Ovary (tissue), 9 donors: ENCODE results near the gene PBRM1. TPM values are rescaled to one million over a fixed set of nuclear protein-coding genes. Genes with fewer than 3 reads are reported as not detected.

Experiments
- DNase-seq, 5 donors: peaks; one replicate each; pipeline ENCODE4 v3.0.0-alpha.2; 2019 to 2020
- H3K27ac ChIP-seq, 2 donors: fragments of 200-600 bp; one replicate each; pipeline versions ENCODE4 v1.5.1 to v1.8.0; 2019 to 2022
- H3K27me3 ChIP-seq: fragments of 200-600 bp; one replicate; pipeline ENCODE4 v1.8.0; 2022
- H3K36me3 ChIP-seq: fragments of 200-600 bp; sonication (generic); one replicate; pipeline ENCODE4 v1.5.1; 2019
- H3K4me1 ChIP-seq: one replicate; pipeline ENCODE4 v1.8.1; 2013; ENCODE audit warnings: mild to moderate bottlenecking, moderate library complexity; ENCODE audit not compliant: insufficient read depth
- H3K4me3 ChIP-seq: fragments of 200-600 bp; sonication (generic); one replicate; pipeline ENCODE4 v1.5.1; 2017
- H3K9me3 ChIP-seq, 2 donors: fragments of 200-600 bp in 1 of 2; sonication (generic) in 1 of 2; one replicate each; pipeline versions ENCODE4 v1.5.1 to v1.8.1; 2013 to 2019; ENCODE audit warnings: mild to moderate bottlenecking in 1 of 2, moderate library complexity in 1 of 2
- EP300 ChIP-seq: sonication (generic); formaldehyde crosslinking; IDR thresholded peaks from one replicate; pipeline ENCODE4 v1.6.1; 2017; ENCODE audit warnings: antibody characterized with exemption
- POLR2A ChIP-seq: fragments of 450-650 bp; IDR thresholded peaks from one replicate; pipeline ENCODE4 v1.6.1; 2017; ENCODE audit warnings: antibody characterized with exemption, mild to moderate bottlenecking, moderate library complexity
- WGBS, 3 donors: extraction: QIAGEN DNeasy Blood & Tissue Kit in 1 of 3; methylation state at CpG; one replicate each; pipeline versions ENCODE4 v1.1.5 to v1.1.7; 2013 to 2017; 5-methylcytosine and 5-hydroxymethylcytosine counted together
- intact Hi-C, 4 donors: fragments of 100-400 bp; cut with DNase I; formaldehyde crosslinking; loops; one replicate each; pipeline versions ENCODE4 v1.11.0 to v1.15.1; 2022 to 2023
- polyA plus RNA-seq, 2 donors: library from polyadenylated mRNA; stranded (reverse); fragments of 200-250 nt in 1 of 2; fragments of 350-450 nt in 1 of 2; fragmentation: Illumina TruSeq in 1 of 2; extraction: RNeasy Lipid Tissue Mini Kit (QIAGEN cat#74804) in 1 of 2; gene quantifications; one replicate each; pipeline ENCODE4 v1.2.3, GENCODE V29; 2013 to 2014
- total RNA-seq, 7 donors: library from RNA; depleted of rRNA in 2 of 7; stranded (reverse); fragments of >200 nt in 2 of 7; fragmentation: NEBNext Ultra II Directional in 3 of 7; extraction: Animal tissue kit (Norgen Biotek cat#: 25700) in 3 of 7; gene quantifications; one replicate each; pipeline versions ENCODE4 v1.1.0 to v1.2.4, GENCODE V29; 2016 to 2023
- TF ChIP-seq, protein P1 (sequence below), 3 donors: fragments of 450-650 bp in 2 of 3; fragments of 200-600 bp in 1 of 3; IDR thresholded peaks; one replicate each; pipeline versions ENCODE4 v1.5.1 to v1.8.0; 2016 to 2022; ENCODE audit warnings: antibody characterized with exemption in 3 of 3, mild to moderate bottlenecking in 1 of 3
- donor health status: DM: no; HTN: no; CAD: no; lungs with moderate emphysema.
- donor health status: DM: no; HTN: no; CAD: no.
- donor health status: Bipolar disorder and iron deficiency.
- donor health status: DM: yes; HTN: yes; CAD: no.
- donor health status: DM: no; HTN: no; CAD: no.
- donor health status: DM: yes; HTN: yes; CAD: no.

Gene PBRM1
- total and polyA plus RNA-seq, 9 donors = 19.8 to 95.7 (median 69.7) TPM

- intact Hi-C loops = no loop called here
- Histone ChIP-seq H3K4me1 (peaks cover 20% of the 10 kb centered on the region), H3K36me3 (no peaks in the 10 kb centered on the region), H3K27me3 (no peaks in the 10 kb centered on the region), H3K9me3 (no peaks in the 10 kb centered on the region), H3K4me3 (no peak overlapping the region), H3K27ac (peak overlapping the region in 1 of 2 donors; percentile 15)
- 59 to 73% (median 66%) methylated on average over 5 of the region's 5 CpGs for WGBS, 3 donors
- TF ChIP-seq EP300 = no peak
- TF ChIP-seq, protein P1, sequence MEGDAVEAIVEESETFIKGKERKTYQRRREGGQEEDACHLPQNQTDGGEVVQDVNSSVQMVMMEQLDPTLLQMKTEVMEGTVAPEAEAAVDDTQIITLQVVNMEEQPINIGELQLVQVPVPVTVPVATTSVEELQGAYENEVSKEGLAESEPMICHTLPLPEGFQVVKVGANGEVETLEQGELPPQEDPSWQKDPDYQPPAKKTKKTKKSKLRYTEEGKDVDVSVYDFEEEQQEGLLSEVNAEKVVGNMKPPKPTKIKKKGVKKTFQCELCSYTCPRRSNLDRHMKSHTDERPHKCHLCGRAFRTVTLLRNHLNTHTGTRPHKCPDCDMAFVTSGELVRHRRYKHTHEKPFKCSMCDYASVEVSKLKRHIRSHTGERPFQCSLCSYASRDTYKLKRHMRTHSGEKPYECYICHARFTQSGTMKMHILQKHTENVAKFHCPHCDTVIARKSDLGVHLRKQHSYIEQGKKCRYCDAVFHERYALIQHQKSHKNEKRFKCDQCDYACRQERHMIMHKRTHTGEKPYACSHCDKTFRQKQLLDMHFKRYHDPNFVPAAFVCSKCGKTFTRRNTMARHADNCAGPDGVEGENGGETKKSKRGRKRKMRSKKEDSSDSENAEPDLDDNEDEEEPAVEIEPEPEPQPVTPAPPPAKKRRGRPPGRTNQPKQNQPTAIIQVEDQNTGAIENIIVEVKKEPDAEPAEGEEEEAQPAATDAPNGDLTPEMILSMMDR (IDR thresholded peaks at IDR 0.05) = no peak
- DNase-seq = no peak
Observed at GRCh38 chr3:52554026-52554755, 131.5 kb downstream of the PBRM1 start.

DNA sequence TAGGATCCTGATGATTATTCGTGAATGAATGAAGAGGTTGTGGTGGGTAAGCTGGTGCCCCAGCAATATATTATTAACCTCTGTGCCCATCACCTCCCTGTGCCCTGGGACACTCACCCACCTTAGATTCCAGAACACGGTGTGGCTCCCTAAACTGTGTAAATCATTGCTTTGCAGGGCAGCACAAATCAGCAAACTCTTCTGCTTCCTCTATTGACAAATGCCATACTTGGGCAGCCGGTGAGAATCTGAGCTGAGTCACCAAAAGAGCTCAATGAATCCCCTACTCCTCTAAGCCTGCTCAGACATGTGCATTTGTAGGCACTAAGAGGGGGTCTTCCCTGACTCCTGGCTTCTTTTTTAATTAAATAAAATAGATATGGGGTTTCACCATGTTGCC, 133.6 kb downstream of the PBRM1 start:
- TF ChIP-seq, protein P1 (IDR thresholded peaks at IDR 0.05) = no peak
- TF ChIP-seq EP300 = no peak
- TF ChIP-seq POLR2A = no peak
- H3K27me3 ChIP-seq = no peaks in the 10 kb centered on the region
- intact Hi-C loops = no loop called here
- no peak overlapping the region for H3K4me3 ChIP-seq
- no peaks in the 10 kb centered on the region for H3K36me3 ChIP-seq
- no peaks in the 10 kb centered on the region for H3K9me3 ChIP-seq
- DNase-seq = no peak
- 56 to 90% (median 79%) methylated on average over 3 of the region's 3 CpGs for WGBS, 3 donors
- H3K4me1 ChIP-seq = peaks cover 16% of the 10 kb centered on the region
- H3K27ac ChIP-seq = no peak overlapping the region

GRCh38 chr3:52551118-52551517, 134.6 kb downstream of the PBRM1 start:
- intact Hi-C loops = no loop called here
- H3K4me1 ChIP-seq = peaks cover 10% of the 10 kb centered on the region
- no peak for DNase-seq
- TF ChIP-seq EP300 (no peak), POLR2A (no peak)
- TF ChIP-seq, protein P1 (IDR thresholded peaks at IDR 0.05) = no peak
- H3K4me3 ChIP-seq = no peak overlapping the region
- no peaks in the 10 kb centered on the region for H3K27me3 ChIP-seq
- no peak overlapping the region for H3K27ac ChIP-seq
- H3K36me3 ChIP-seq = no peaks in the 10 kb centered on the region
- H3K9me3 ChIP-seq = no peaks in the 10 kb centered on the region

- intact Hi-C loops = no loop called here
- Histone ChIP-seq H3K4me3 (no peak overlapping the region), H3K36me3 (no peaks in the 10 kb centered on the region), H3K9me3 (no peaks in the 10 kb centered on the region), H3K27me3 (no peaks in the 10 kb centered on the region), H3K27ac (no peak overlapping the region), H3K4me1 (no peaks in the 10 kb centered on the region)
- TF ChIP-seq, protein P1 (IDR thresholded peaks at IDR 0.05) = no peak
- no peak for TF ChIP-seq EP300
- no peak for TF ChIP-seq POLR2A
- 67 to 76% (median 70%) methylated on average over 2 of the region's 2 CpGs for WGBS, 3 donors
- DNase-seq = no peak
Observed at GRCh38 chr3:52547143-52547542, 138.6 kb downstream of the PBRM1 start.
